HG03520 (cell line): ENCODE data around the gene CKLF.

Experiments
- ATAC-seq: cut with Tn5 transposase; IDR thresholded peaks from one replicate; pipeline ENCODE4 v1.9.1; 2021; ENCODE audit warnings: mild to moderate bottlenecking, moderate library complexity; ENCODE audit not compliant: unreplicated experiment

CKLF gene

GRCh38 chr16:66614161-66614802 is 61.9 kb downstream of the CKLF start:
- no peak for ATAC-seq
